Stomach (tissue), 4 donors: Measurements from ENCODE around the gene SEPTIN10.

Source experiments
- EP300 ChIP-seq: sonication (generic); formaldehyde crosslinking; IDR thresholded peaks from one replicate; pipeline ENCODE4 v1.6.1; 2017; ENCODE audit warnings: antibody characterized with exemption
- POLR2A ChIP-seq, 4 donors: fragments of 450-650 bp; IDR thresholded peaks; one replicate each; pipeline ENCODE4 v1.6.1; 2016; ENCODE audit warnings: antibody characterized with exemption in 4 of 4, control low read depth in 2 of 4, mild to moderate bottlenecking in 1 of 4, moderate library complexity in 1 of 4
- POLR2AphosphoS5 ChIP-seq, 3 donors: sonication (generic); formaldehyde crosslinking; IDR thresholded peaks; one replicate each; pipeline ENCODE4 v1.6.1; 2016; ENCODE audit warnings: antibody characterized with exemption in 3 of 3
- TF ChIP-seq, protein P1 (sequence below), 7 experiments: fragments of 450-650 bp in 4 of 7; fragments of 200-600 bp in 3 of 7; sonication (generic) in 3 of 7; IDR thresholded peaks; one replicate each; pipeline ENCODE4 v1.5.1; 2016 to 2019; ENCODE audit warnings: antibody characterized with exemption in 7 of 7, control low read depth in 2 of 7, mild to moderate bottlenecking in 1 of 7

DNA sequence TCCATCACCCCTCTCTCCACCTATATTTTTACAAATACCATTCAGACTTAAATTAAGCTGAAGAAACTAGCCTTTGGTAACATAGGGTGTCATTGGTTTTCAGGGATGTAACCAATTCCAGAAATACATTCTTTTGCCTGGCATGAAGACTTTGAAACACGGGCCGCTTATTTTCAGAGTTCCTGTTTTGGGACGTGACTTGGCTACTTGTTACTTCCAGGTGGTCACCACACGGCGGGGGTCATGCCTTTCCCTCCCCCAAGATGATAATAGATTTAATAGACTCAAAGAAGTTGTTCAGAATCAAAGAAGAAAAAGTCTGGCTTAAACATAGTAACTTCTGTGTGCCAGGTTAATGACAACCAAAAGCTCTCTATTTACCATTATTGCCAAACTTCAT is 110.6 kb downstream of the SEPTIN10 start:
- TF ChIP-seq, protein P1, sequence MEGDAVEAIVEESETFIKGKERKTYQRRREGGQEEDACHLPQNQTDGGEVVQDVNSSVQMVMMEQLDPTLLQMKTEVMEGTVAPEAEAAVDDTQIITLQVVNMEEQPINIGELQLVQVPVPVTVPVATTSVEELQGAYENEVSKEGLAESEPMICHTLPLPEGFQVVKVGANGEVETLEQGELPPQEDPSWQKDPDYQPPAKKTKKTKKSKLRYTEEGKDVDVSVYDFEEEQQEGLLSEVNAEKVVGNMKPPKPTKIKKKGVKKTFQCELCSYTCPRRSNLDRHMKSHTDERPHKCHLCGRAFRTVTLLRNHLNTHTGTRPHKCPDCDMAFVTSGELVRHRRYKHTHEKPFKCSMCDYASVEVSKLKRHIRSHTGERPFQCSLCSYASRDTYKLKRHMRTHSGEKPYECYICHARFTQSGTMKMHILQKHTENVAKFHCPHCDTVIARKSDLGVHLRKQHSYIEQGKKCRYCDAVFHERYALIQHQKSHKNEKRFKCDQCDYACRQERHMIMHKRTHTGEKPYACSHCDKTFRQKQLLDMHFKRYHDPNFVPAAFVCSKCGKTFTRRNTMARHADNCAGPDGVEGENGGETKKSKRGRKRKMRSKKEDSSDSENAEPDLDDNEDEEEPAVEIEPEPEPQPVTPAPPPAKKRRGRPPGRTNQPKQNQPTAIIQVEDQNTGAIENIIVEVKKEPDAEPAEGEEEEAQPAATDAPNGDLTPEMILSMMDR (IDR thresholded peaks at IDR 0.05) = no peak
- TF ChIP-seq POLR2AphosphoS5 (IDR thresholded peaks at IDR 0.05) = no peak
- TF ChIP-seq POLR2A (IDR thresholded peaks at IDR 0.05) = no peak
- no peak for TF ChIP-seq EP300
